Prostate gland (tissue), 2 donors: ENCODE data around the gene RSPRY1.

Source experiments
- POLR2A ChIP-seq: fragments of 450-650 bp; IDR thresholded peaks from one replicate; pipeline ENCODE4 v1.6.1; 2016; ENCODE audit warnings: antibody characterized with exemption, mild to moderate bottlenecking
- POLR2AphosphoS5 ChIP-seq: sonication (generic); formaldehyde crosslinking; IDR thresholded peaks from one replicate; pipeline ENCODE4 v1.6.1; 2017; ENCODE audit warnings: antibody characterized with exemption
- TF ChIP-seq, protein P1 (sequence below), 4 experiments: fragments of 200-600 bp in 2 of 4; fragments of 450-650 bp in 2 of 4; sonication (generic) in 2 of 4; IDR thresholded peaks; 1 replicate in 3 of 4; 2 replicates in 1 of 4; pipeline ENCODE4 v1.5.1; 2016 to 2019; ENCODE audit warnings: antibody characterized with exemption in 4 of 4, mild to moderate bottlenecking in 2 of 4, moderate library complexity in 2 of 4

DNA sequence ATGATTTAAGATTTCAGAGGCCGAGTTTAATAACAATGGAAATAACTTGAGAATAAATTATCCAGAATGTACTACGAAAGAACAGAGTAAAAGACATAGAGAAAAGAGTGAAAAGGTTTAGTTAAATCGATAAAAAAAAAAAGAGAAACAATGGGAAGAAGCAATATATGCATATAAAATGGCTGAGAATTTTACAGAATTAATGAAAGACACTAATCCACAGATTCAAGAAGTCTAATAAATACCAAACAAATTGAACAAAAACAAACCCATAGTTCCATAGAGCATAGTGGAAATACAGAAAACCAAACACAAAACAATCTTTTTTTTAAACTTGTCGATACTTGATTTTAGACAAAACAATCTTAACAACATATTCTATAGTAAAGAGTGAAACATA lies 2.0 kb upstream of the RSPRY1 start:
- TF ChIP-seq POLR2A (no peak), POLR2AphosphoS5 (no peak)
- TF ChIP-seq, protein P1, sequence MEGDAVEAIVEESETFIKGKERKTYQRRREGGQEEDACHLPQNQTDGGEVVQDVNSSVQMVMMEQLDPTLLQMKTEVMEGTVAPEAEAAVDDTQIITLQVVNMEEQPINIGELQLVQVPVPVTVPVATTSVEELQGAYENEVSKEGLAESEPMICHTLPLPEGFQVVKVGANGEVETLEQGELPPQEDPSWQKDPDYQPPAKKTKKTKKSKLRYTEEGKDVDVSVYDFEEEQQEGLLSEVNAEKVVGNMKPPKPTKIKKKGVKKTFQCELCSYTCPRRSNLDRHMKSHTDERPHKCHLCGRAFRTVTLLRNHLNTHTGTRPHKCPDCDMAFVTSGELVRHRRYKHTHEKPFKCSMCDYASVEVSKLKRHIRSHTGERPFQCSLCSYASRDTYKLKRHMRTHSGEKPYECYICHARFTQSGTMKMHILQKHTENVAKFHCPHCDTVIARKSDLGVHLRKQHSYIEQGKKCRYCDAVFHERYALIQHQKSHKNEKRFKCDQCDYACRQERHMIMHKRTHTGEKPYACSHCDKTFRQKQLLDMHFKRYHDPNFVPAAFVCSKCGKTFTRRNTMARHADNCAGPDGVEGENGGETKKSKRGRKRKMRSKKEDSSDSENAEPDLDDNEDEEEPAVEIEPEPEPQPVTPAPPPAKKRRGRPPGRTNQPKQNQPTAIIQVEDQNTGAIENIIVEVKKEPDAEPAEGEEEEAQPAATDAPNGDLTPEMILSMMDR (IDR thresholded peaks at IDR 0.05) = no peak
